GM10847 (cell line): ENCODE data around the gene TOP2B.

Experiments
- POLR2A ChIP-seq: IDR thresholded peaks from 2 replicates; pipeline ENCODE4 v1.6.1; 2011; ENCODE audit not compliant: insufficient read length; ENCODE audit errors: extremely low read depth

The TOP2B gene

DNA sequence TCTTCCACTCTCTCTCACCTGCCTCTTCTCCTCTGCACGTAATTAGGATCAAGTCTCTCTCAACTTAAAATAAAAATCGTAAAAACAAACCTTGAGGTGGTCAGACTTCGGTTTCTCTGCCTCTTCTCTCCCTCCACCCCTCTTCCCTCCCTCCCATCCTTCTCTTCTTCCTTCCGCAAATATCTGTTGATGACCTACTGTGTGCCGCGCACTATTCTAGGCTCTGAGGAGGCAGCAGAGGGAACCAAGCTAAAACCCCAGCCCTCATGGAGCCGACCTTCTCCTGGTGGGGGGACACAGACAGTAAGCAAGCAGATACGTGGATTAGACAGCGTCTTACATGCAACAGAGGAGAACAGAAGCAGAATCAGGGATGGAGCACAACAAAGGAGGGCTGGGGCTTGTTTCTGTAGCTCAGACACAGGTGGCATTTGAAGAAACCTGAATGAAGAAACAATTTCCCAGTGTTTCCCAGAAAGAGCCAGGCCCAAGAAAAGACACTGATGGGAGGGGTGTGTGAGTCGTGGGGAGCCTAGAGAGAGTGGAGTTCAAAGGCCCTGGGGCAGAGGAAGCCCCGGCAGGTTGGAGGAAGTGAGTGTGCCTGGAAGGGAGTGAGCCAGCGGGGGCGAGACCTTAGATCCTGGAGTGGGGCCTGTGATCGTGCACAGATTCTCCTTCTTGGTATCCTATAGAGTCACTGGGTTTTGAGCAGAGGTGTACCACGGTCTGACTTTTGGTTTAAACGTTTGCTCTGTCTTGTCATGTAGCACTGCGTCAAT is 80.5 kb downstream of the TOP2B start:
- TF ChIP-seq POLR2A, result no peak

DNA sequence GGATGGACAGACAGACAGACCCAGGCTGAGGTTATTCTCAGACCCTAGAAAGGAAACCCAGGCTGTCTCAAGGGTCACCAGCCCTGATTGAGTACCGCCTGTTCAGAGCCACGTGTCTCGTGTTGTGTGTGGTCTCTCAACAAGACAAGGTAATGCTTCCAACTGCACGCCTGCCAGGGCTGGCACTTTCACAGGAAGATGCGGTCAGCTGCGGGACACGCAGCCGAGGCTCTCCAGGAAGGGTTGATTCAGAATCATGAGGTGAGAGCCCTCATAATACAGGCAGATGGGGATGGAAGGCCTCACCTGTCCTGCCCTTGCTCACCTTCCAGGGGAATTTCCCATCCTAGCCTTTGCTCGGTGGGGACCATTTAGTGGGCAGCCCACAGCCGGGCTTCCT is 81.4 kb downstream of the TOP2B start:
- TF ChIP-seq POLR2A, result no peak

DNA sequence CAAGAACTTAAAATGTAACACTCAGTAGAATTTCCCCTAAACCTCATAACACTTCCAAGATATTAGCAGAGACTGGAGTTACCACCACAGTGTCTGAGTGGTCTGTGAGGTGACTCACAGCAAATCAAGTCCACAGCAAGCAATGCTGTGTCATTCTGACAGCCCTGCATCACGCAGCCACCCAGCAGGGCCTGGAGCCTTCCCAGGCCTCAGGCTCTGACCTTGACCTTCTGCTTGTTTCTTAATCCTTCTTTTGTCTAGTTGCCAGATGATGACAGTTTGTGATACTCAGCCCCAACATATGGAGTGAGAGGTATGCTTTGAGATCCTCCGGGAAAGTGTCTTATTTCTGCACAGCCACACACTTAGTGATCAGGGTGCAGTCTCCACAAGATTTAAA is 82.5 kb downstream of the TOP2B start:
- TF ChIP-seq POLR2A, result no peak

- TF ChIP-seq POLR2A, result no peak
These were observed 82.9 kb downstream of the TOP2B start for GRCh38 chr3:25581823-25582222.

GRCh38 chr3:25581335-25581734 is 83.4 kb downstream of the TOP2B start:
- no peak for TF ChIP-seq POLR2A

DNA sequence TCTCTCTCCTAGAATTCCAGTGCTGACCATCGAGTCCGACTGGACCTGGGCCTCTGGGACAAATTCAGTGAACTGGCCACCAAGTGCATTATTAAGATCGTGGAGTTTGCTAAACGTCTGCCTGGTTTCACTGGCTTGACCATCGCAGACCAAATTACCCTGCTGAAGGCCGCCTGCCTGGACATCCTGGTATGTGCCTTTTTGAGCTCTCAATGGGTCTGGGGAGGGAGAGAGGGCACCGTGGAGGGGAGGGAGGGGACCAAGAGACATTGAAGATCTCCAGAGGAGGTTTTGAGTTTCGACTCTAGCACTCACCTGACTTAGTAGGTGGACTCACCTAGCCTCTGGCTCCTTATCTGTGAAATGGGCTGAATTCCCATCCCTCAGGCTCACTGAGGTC is 84.2 kb downstream of the TOP2B start:
- no peak for TF ChIP-seq POLR2A

GRCh38 chr3:25578059-25578458 is 86.6 kb downstream of the TOP2B start:
- no peak for TF ChIP-seq POLR2A

GRCh38 chr3:25576831-25577454 is 87.8 kb downstream of the TOP2B start:
- no peak for TF ChIP-seq POLR2A

GRCh38 chr3:25576146-25576545 is 88.6 kb downstream of the TOP2B start:
- no peak for TF ChIP-seq POLR2A

DNA sequence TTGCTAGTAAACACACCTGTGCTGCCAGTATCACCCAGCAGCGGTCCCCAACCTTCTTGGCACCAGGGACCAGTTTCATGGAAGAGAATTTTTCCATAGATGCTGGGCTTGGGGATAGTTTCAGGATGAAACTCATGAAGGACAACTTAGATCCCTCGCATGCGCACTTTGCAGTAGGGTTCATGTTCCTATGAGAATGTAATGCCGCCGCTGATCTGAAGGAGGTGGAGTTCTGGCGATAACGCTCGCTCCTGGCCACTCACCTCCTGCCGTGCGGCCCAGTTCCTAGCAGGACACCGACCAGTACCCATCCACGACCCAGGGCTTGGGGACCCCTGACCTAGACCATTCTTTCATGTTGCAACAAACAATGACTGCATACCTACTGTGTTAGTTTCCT is 89.7 kb downstream of the TOP2B start:
- no peak for TF ChIP-seq POLR2A

DNA sequence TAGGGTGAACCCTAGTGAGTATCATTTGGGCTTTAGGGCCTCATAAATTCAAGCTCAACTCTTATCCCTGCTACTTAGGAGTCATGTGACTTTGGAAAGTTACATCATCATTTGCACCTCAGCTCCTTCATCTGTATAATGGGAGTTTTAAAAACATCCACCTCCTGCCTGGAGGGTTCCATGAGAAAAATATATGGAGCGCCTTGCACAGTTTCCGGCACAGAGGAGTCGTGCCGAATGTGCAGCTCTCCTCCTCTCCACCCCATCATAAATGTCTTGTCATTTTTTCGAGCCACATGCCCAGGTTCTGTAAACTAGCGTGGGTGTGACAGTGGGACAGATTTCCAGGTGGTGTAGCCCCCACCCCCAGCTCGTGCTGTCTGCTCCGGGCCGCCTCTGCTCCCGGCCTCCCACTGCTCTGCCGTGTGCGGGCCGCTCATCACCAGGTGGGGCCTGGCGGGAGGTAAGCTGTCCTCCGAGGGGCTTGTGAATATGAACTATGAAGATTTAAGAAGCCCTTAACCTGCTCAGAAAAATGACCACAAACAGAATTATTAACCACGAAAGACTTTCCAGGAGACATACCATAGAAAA is 90.4 kb downstream of the TOP2B start:
- no peak for TF ChIP-seq POLR2A

DNA sequence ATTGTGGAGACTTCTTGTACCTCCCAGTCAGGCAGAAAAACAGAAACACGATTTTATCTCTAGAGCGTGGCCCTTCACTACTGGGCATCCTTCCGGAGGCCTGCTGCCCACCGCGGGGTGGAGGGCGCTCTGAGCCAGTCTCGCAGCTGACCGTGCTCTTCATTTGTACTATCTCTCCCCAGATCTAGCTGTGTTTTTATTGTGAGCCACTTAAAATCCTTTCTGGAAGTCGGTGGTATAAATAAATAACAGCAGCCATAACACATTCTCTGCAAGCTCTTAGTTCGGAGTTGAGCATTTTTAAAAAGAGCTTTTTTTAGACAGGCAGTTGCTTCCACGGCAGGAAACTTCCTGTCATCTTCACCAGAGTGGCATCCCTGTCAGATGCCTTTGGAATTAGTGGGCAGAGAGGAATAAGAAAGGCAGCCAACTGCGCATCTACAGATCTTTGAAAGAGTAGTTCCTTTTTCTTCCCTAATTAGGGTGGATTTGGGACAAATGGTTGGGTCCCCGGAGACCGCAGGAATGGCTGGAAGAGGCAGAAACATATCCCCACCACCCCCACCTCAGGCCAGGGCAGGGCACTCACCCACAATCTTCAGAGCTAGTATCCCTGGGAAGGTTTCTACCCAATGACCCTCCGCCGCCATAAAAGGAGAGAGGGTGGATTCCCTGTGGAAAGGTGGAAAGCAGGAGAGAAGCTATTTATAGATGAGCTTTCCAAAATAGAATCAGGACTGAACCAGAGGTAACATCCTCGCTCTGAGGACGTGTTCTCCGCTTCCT is 91.1 kb downstream of the TOP2B start:
- TF ChIP-seq POLR2A, result no peak

GRCh38 chr3:25572919-25573385 is 91.8 kb downstream of the TOP2B start:
- TF ChIP-seq POLR2A, result no peak

DNA sequence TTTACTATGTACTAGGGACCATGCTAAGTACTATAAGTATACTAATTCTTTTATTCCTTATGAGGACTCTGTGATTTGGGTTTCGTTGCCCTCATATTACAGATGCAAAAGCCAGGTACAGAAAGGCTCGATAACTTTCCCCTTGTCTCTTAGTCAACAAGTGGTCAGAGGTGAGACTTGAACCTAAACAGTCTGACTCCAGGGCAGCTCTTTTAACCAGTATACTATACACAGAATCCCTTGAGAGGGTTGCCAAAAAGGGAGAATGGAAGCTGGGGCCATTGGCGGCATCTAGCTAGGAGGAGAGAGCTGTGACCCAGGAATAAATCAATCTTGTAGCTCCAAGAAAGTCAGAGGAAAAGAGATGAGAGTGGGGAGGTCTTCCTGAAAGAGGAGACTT is 92.4 kb downstream of the TOP2B start:
- TF ChIP-seq POLR2A, result no peak

DNA sequence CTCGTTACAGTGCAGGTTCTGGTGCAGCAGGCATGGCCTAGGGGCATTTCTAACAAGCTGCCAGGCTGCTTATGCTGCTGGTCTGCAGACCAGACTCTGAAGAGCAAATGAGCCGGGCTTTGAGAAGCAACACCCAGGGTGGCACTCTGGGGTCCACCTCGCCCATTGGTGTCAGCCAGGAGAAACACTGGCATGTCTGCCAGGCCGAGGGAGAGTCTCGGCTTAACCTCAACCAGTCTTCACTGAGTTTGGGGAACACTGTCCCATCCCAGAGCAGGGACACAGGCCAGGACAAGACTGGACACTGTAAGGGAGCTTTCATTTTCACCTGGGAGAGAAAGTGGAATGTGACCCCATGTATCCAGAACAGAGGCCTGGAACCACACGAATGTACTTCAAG is 93.4 kb downstream of the TOP2B start:
- no peak for TF ChIP-seq POLR2A
